ENCODE results near the gene USP31.
A peak's percentile ranks its signal among the peaks of the same experiment; 100 is the strongest.

The USP31 gene

DNA sequence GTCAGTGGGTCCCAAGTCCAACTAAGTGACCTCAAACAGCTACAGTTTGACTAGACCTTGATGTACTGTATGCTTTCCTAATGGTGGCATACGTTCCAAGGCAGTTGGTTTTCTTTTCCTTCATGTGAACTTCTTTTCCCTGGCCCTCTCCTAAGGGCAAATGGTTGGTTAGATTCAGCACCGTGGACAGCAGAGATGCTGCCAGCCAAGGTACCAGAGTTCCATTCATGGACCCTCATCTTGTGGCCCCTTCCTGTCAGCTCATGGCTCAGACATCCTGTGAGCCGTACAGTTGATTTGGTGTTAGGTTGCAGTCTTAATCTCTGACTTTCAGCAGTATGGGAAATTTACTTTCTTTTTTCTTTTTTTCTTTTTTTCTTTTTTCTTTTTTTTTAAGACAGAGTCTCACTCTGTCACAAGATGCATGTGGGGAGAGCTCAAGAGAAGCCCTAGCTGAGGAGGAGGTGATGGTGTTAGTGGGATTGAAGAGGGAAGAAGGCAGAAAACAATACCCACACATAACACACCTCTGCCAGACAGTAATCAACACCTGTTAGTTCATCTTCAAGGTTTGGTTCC, 122.4 kb downstream of the USP31 start:
- no peak for FAIRE-seq
- DNase-seq (ENCODE audit: insufficient read length, low spot score) = no peak

DNA sequence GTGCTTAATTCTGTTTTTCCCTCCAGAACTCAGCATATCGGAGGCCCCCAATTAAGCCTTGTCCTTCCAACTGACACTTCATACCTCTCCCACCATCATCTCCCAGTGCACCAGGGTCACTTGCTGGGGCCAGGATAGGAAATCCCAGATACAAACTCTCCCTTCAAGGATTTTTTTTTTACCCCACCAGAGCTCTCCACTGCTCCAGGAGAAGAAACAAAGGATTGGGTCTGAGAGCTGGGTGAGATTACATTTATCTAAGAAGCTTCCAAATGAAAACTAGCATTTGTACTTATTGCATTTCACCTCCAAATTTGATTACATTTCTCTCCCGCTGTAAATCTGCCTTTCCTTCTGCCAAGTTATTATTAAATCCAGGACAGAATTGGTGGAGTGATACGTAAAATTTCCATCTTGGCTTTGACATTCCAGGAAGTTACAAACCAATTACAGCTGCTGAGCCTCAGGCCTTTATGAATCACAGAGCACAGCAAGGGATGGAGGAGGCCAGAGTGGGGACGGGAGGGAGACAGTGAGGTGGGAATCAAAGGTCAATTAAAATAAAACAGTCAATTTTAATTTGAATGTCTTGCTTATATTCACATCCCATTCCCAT, 123.5 kb downstream of the USP31 start:
- DNase-seq (ENCODE audit: insufficient read length, low spot score) = no peak
- no peak for FAIRE-seq

DNA sequence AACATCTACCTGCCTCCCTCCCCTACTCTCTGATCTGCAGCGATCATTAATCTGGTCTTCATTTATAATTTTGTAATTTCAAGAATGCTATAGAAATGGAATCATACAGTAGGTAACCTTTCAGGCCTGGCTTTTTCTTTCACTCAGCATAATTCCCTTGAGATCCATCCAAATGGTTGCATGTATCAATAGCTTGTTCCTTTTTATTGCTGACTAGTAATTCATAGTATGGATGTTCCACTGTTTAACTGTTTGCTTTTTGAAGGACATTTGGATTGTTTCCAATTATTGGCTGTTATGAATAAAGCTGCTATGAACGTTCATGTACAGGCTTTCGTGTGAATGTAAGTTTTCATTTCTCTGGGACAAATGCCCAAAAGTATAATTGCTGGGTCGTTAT, 125.2 kb downstream of the USP31 start:
- no peak for DNase-seq (ENCODE audit: insufficient read length, low spot score)
- no peak for FAIRE-seq

DNA sequence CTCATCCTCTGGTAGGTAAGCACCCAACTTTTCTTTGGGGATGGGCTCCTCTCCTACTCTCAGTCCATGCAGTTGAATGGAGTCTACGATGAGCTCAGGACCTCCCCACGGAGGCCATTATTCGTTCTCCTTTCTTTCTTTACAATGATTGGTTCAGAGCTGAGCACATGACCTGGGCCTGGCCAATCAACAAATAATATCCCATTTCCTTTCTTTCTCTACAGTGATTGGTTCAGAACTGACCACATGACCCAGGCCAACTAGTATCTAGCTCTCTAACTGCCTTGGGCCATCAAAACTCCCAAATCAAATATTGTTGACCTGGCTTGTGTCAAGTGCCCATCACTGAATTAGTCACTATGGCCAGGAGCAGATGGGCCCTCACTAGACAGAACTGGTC, 129.2 kb downstream of the USP31 start:
- DNase-seq (ENCODE audit: insufficient read length, low spot score) (no peak), FAIRE-seq (no peak)

GRCh38 chr16:23016368-23016767, 132.9 kb downstream of the USP31 start:
- FAIRE-seq = peak; percentile 40
- no peak for DNase-seq (ENCODE audit: insufficient read length, low spot score)

DNA sequence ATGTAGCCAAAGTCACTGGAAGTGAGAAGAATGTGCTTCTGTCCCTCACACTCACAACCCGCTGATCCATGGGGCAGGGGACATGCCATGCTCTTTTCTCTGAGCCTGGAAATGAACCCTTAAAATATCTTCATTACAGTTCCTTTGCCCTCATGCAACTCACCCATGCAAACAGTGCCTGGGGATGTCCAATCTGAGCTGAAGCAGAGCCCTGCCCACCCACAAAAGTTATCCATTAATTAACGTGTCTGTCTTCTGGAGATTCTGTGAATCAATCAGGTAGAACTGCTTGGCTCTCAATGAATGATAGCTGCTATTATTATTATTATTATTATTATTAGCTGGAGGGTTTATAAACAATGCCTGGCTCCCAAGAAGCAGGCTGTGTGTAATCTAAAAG, 133.7 kb downstream of the USP31 start:
- peak; percentile 24 for DNase-seq (ENCODE audit: insufficient read length, low spot score)
- no peak for FAIRE-seq

GRCh38 chr16:23014592-23014991, 134.7 kb downstream of the USP31 start:
- peak; percentile 26 for FAIRE-seq
- DNase-seq (ENCODE audit: insufficient read length, low spot score) = no peak

All from GM19239 (cell line).